Testis (tissue), 3 donors: ENCODE measurements around the gene ZNF764. TPM values are rescaled to one million over a fixed set of nuclear protein-coding genes. Genes with fewer than 3 reads are reported as not detected.

Source experiments
- DNase-seq: peaks from one replicate; pipeline ENCODE4 v3.0.0-alpha.2; 2019
- H3K27ac ChIP-seq, 2 donors: fragments of 200-600 bp; sonication (generic); one replicate each; pipeline ENCODE4 v1.5.1; 2019
- H3K27me3 ChIP-seq: fragments of 200-600 bp; sonication (generic); one replicate; pipeline ENCODE4 v1.5.1; 2019
- H3K36me3 ChIP-seq: fragments of 200-600 bp; sonication (generic); one replicate; pipeline ENCODE4 v1.5.1; 2017; ENCODE audit warnings: low read depth; ENCODE audit errors: missing control alignments
- H3K4me1 ChIP-seq: fragments of 200-600 bp; sonication (generic); one replicate; pipeline ENCODE4 v1.5.1; 2019
- H3K4me3 ChIP-seq, 2 donors: fragments of 200-600 bp; sonication (generic); one replicate each; pipeline ENCODE4 v1.5.1; 2017 to 2019
- H3K9me3 ChIP-seq: fragments of 200-600 bp; sonication (generic); one replicate; pipeline ENCODE4 v1.5.1; 2017
- POLR2A ChIP-seq: fragments of 450-650 bp; IDR thresholded peaks from one replicate; pipeline ENCODE4 v1.6.1; 2017; ENCODE audit warnings: antibody characterized with exemption, mild to moderate bottlenecking, moderate library complexity
- WGBS, 2 donors: methylation state at CpG; one replicate each; pipeline ENCODE4 v1.1.5; 2018; 5-methylcytosine and 5-hydroxymethylcytosine counted together
- intact Hi-C: fragments of 100-400 bp; cut with DNase I; formaldehyde crosslinking; loops from one replicate; pipeline ENCODE4 v1.15.1; 2023; ENCODE audit warnings: low total_unique reads
- polyA plus RNA-seq: library from polyadenylated mRNA; stranded (reverse); fragments of 350-450 nt; fragmentation: Illumina TruSeq; extraction: RNeasy Lipid Tissue Mini Kit (QIAGEN cat#74804); gene quantifications from one replicate; pipeline ENCODE4 v1.2.3, GENCODE V29; 2014; ENCODE audit warnings: low read depth, low replicate concordance; ENCODE audit not compliant: insufficient read depth
- total RNA-seq, 2 donors: library from RNA; depleted of rRNA; stranded (reverse); fragments of >200 nt; gene quantifications; one replicate each; pipeline ENCODE4 v1.2.3, GENCODE V29; 2016
- TF ChIP-seq, protein P1 (sequence below), 3 experiments: fragments of 450-650 bp in 2 of 3; fragments of 200-600 bp in 1 of 3; sonication (generic) in 1 of 3; IDR thresholded peaks; one replicate each; pipeline ENCODE4 v1.5.1; 2016 to 2019; ENCODE audit warnings: antibody characterized with exemption in 3 of 3, mild to moderate bottlenecking in 2 of 3, moderate library complexity in 1 of 3

ZNF764 gene
- total and polyA plus RNA-seq, 3 donors from 2014 or later: 11.3 to 23.2 (median 21.9) TPM

DNA sequence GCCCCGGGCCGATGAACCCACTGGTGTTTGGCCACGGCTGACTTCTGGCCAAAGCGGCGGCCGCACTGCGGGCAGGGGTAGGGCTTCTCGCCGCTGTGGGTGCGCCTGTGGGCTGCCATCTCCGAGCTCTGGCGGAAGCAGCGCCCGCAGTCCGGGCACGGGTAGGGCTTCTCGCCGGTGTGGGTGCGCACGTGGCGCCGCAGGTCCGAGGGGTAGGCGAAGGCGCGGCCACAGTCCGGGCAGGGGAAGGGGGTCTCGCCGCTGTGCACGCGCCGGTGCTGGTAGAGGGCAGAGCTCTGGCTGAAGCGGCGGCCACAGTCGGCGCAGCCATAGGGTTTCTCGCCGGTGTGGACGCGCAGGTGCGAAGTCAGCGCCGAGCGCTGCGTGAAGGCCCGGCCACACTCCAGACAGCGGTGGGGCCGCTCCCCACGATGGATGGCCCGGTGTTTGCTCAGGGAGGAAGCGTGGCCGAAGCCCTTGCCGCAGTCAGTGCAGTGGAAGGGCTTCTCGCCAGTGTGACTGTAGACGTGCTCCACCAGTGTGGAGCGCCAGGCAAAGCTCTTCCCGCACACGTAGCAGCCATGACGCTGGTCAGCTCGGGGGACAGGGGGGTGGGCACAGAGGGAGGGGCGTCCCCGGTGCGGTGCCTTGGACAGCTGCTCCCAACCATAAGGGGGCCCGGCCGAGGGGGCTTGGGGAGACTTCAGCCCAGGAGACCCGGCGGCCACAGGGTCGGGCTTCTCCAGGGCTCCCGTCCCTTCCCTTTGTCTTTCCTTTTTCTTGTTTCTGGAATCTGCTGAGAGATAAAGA lies 2.7 kb downstream of the ZNF764 start:
- DNase-seq: no peak
- Histone ChIP-seq H3K4me3 (peak overlapping the region in 1 of 2 donors; percentile 22), H3K9me3 (no peaks in the 10 kb centered on the region), H3K4me1 (peaks cover 10% of the 10 kb centered on the region), H3K27me3 (no peaks in the 10 kb centered on the region), H3K27ac (no peak overlapping the region), H3K36me3 (no peaks in the 10 kb centered on the region)
- intact Hi-C loops: no loop called here
- TF ChIP-seq, protein P1, sequence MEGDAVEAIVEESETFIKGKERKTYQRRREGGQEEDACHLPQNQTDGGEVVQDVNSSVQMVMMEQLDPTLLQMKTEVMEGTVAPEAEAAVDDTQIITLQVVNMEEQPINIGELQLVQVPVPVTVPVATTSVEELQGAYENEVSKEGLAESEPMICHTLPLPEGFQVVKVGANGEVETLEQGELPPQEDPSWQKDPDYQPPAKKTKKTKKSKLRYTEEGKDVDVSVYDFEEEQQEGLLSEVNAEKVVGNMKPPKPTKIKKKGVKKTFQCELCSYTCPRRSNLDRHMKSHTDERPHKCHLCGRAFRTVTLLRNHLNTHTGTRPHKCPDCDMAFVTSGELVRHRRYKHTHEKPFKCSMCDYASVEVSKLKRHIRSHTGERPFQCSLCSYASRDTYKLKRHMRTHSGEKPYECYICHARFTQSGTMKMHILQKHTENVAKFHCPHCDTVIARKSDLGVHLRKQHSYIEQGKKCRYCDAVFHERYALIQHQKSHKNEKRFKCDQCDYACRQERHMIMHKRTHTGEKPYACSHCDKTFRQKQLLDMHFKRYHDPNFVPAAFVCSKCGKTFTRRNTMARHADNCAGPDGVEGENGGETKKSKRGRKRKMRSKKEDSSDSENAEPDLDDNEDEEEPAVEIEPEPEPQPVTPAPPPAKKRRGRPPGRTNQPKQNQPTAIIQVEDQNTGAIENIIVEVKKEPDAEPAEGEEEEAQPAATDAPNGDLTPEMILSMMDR (IDR thresholded peaks at IDR 0.05): no peak
- TF ChIP-seq POLR2A: no peak
- WGBS, 2 donors: 40 to 86% methylated on average over 16 to 66 of the region's 69 CpGs

DNA sequence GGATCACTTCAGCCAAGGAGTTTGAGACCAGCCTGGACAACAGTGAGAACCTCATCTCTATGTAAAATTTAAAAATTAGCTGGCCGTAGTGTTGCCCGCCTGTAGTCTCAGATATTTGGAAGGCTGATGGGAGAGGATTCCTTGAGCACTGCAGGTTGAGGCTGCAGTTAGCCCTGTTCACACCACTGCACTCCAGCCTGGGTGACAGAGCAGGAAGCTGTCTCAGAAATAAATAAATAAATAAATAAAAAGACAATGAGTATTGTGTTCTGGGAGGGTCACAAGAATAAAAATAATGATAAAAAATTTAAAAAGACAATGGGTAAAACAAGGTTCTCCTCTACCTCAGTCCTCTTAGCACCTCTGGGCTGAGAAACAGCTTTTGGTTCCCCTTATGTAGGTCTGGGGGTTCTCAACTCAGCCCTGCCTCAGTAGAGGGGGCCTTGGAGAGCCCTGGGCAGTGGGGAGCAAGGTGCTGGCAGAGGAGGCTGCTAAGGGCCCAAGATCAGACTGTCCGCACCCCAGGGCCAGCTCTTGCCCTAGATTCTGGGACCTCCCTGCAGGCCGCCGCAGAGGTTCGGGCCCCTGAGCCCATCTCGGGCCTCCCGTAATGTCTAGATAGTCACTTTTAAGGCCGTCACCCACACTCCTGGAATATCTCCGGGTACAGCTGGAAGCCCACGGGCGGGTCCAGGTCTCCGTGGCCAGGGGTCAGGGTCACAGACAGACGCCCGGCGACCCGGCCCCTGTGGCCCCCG lies 3.4 kb downstream of the ZNF764 start:
- no peak for DNase-seq
- Histone ChIP-seq H3K4me1 (peaks cover 10% of the 10 kb centered on the region), H3K27ac (no peak overlapping the region), H3K36me3 (no peaks in the 10 kb centered on the region), H3K27me3 (no peaks in the 10 kb centered on the region), H3K4me3 (peak overlapping the region in 1 of 2 donors; percentile 22), H3K9me3 (no peaks in the 10 kb centered on the region)
- no peak for TF ChIP-seq POLR2A
- TF ChIP-seq, protein P1 (IDR thresholded peaks at IDR 0.05): no peak
- intact Hi-C loops: no loop called here
- 77 to 82% methylated on average over 10 to 12 of the region's 18 CpGs for WGBS, 2 donors

DNA sequence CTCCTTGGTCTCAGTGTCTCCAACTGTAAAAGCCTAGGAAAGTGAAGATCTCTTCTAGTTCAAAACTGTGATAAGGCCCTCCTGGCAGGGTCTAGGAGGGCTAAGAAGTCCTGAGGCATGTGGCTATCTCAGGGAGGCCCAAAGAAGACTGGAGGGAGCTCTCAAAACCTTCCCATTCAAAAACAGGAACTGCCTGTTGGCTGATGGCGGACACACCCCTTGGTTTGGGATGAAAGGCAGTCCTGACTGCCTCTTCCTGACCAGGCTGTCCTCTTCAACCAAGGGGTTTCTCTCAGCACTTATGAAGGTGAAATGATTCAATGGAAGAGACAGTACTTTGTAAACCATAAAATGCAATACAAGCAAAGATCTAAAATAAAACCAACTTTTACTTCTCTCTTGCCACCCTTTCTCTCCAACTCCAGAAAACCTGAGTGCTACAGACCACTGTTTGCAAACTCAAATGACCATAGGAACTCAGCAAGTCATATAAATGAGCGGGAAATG lies 4.7 kb downstream of the ZNF764 start:
- H3K9me3 ChIP-seq: no peaks in the 10 kb centered on the region
- H3K27me3 ChIP-seq: no peaks in the 10 kb centered on the region
- DNase-seq: no peak
- WGBS, 2 donors: 88 to 93% methylated on average over 2 of the region's 2 CpGs
- no peak overlapping the region for H3K27ac ChIP-seq
- peaks cover 10% of the 10 kb centered on the region for H3K4me1 ChIP-seq
- H3K36me3 ChIP-seq: no peaks in the 10 kb centered on the region
- H3K4me3 ChIP-seq: no peak overlapping the region
- intact Hi-C loops: no loop called here
- TF ChIP-seq, protein P1 (IDR thresholded peaks at IDR 0.05): no peak
- TF ChIP-seq POLR2A: no peak

DNA sequence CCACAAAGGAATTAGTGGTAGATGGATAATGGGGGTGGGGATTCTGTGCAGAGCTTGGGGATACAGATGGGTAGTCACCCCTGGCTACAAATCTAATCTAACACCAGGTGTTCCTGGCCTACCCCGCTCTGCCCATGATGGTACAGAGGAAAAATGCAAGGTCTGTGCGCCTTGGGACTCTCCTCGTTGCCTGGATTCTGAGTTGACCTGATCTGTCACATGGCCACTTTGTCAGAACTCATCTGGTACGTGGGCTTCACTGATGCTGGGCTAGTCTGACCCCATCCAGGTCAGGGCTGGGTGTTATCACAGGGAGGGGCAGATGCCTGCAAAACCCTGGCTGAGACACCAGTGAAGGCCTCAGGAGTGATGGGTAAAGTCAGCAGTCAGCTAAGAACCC lies 5.2 kb downstream of the ZNF764 start:
- Histone ChIP-seq H3K27ac (no peak overlapping the region), H3K9me3 (no peaks in the 10 kb centered on the region), H3K36me3 (no peaks in the 10 kb centered on the region), H3K4me3 (no peak overlapping the region), H3K27me3 (no peaks in the 10 kb centered on the region), H3K4me1 (peaks cover 10% of the 10 kb centered on the region)
- intact Hi-C loops: no loop called here
- no peak for DNase-seq
- TF ChIP-seq POLR2A: no peak
- TF ChIP-seq, protein P1 (IDR thresholded peaks at IDR 0.05): no peak
- 77 to 79% methylated on average over 4 of the region's 4 CpGs for WGBS, 2 donors
